ENCODE data around the gene PI4KA.
"Not testable (repeated sequence)": the region's sequence is repeated elsewhere in the genome, so short reads cannot be mapped to it uniquely, and the experiment has no call there.

The PI4KA gene

GRCh38 chr22:20858615-20859416, at the start of gene PI4KA, which contains the start of gene SNAP29:
TSS of gene PI4KA (minus strand) at chr22:20858811. CDS start at chr22:20858725, 86 bp downstream.
TSS of gene SNAP29 (plus strand) at chr22:20859007. CDS start at chr22:20859111, 104 bp downstream.
- peak; percentile 94 to 98 (median 98) for DNase-seq

GRCh38 chr22:20906387-20906767, 47.8 kb upstream of the PI4KA start:
- no peak for DNase-seq

- DNase-seq = no peak
Measured at GRCh38 chr22:20905415-20906386, 47.1 kb upstream of the PI4KA start.

- DNase-seq = no peak
Measured at GRCh38 chr22:20904980-20905355, 46.4 kb upstream of the PI4KA start.

- no peak for DNase-seq
Measured at GRCh38 chr22:20904008-20904979, 45.7 kb upstream of the PI4KA start.

GRCh38 chr22:20903093-20903492, 44.5 kb upstream of the PI4KA start:
- DNase-seq = no peak

GRCh38 chr22:20901093-20902033, 42.8 kb upstream of the PI4KA start:
- not testable (repeated sequence) for DNase-seq

DNA sequence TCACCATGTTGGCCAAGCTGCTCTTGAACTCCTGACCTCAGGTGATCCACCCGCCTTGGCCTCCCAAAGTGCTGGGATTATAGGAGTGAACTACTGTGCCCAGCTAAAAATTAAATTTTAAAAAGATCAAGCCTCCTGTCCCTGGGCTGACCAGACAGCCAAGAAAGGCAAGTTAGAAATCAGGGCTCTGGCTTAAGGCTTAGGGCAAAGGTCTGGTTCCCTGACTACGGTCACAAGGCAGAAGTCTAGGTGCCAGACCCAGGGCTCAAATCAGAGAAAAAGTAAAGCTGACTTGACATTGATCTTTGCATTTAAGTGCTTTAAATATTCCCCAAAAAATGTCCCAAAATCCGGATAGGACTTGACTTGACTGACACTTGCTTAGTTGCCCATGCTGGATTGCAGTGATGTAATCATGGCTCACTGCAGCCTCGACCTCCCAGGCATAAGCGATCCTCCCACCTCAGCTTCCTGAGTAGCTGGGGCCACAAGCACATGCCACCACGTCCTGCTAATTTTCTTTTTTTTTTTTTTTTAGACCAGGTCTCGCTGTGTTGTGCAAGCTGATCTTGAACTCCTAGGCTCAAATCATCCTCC, 41.3 kb upstream of the PI4KA start:
- no peak for DNase-seq

- DNase-seq = not testable (repeated sequence)
Measured at GRCh38 chr22:20897737-20898136, 39.1 kb upstream of the PI4KA start.

GRCh38 chr22:20890975-20891374, 32.4 kb upstream of the PI4KA start:
- no peak for DNase-seq

DNA sequence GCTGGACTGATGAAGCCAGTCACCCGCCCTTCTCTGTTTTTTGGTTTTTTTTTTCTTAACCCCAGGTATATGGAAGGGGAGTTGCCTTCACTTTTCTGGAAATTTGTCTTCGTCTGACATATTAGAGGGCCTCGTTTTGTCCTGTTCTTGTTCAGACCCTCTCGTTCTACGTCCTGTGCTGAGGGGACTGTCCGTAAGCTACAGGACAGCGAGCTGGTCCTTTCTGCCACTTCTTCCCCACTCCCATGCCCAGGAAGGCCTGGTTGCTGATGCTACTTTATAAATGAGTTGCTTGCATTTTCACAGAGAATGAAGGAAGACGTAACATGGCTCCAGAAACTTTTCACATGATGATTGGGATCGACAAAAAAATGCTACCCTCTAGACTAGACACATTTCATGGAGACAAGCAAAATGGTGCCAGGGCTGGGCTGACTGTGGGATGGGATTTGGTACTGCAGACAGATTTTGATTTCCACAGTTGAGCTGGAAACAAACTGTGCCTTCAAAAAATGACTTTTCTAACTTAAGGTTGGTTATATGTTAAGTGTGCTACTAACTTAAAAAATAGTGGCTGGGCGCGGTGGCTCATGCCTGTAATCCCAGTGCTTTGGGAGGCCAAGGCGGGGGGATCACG, 31.4 kb upstream of the PI4KA start:
- no peak for DNase-seq

DNA sequence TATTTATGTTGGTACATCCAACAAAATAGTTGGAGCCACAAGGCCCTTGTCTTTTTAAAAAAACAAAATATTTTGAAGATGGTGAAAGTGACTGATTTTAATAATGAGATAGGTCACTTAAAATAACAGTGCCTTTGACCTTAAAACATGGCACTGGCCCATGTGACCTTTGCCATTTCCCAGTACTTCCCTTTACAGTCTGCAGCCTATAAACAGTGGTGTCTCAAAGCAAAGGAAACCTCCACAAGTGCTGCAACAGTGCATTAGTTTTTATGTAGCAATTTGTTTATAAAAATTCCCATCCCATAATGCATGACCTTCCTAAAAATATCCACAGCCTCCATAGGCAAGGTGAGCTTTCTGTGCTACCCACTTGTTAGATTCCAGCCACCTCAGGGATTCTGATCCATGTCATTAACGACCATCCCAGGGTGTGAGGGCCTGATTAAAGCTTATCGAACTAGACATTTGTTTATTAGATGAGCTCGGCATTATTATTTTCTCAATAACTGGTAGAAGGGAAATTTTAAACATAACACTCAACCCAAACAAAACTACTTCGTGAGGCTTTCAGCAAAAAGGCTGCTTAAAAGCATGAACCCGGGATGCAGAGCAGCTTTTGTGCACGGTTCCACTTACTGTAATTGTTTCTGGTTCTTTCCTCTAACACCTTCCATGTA, 30.6 kb upstream of the PI4KA start:
- DNase-seq = no peak

- no peak for DNase-seq
Measured at GRCh38 chr22:20887375-20887774, 28.8 kb upstream of the PI4KA start.

DNA sequence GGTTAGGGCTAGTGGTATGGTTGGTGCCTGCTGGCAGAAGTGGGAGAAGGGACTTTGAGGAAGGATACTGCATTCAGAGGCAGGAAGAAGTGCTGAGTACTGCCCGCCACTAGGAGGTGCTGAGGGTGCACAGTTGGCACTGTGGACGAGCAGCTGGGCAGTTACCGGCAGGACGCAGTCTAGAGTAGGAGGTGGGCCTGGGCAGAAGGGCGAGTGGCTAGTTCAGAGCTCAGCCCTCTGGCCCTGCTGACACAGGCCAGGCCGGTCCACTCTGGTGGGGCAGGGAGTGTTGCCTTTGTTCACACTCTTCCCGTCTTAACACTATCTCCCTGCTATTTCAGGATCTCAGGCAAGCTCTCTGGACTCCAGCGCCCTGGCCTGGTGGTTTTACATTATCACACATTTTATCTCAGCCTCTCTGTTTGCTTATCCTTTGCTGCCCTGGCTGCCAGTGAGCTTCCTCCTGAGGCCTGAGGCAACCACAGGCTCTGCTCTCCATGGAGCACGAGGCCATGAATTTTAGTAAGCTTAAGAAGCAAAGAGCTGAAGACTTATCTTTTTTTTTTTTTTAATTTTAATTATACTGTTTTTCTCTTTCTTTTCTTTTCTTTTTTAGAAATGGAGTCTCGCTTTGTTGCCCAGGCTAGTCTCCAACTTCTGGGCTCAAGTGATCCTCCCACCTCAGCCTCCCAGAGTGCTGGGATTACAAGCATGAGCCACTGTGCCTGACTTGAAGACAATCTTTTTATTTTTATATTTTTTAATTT, 27.1 kb upstream of the PI4KA start:
- peak in 1 of 4 experiments; percentile 4 for DNase-seq

DNA sequence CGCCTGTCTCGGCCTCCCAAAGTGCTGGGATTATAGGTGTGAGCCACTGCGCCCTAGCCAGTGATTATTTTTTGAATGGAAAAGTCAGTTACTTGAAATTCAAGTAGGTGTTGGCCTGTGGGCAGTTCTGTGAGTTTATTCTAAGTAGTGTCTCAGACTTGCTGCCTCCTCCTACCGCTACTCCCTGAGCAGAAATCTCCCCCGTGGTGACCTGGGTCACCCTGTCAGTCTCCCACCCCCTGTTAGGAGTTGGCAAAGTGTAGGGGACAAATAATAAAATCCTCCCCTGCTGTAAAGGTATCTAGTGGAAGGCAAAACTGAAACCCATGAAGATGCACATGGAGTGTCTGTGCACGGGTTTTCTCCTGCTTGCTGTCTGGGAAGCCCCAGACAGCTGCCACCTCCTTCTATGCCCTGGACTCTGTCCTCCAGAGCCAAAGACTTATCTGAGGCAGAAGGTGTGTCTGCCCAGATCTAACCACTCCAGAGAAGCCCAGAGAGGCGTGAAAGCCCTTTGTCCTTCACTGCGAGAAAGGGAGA, 26.5 kb upstream of the PI4KA start:
- no peak for DNase-seq

- DNase-seq = no peak
Measured at GRCh38 chr22:20884454-20884853, 25.8 kb upstream of the PI4KA start.

GRCh38 chr22:20882855-20883254, 24.2 kb upstream of the PI4KA start:
- no peak for DNase-seq

Data from activated CD4-positive, CD25-positive, alpha-beta regulatory T cell (primary cell).